GM12872 (cell line): ENCODE results near the gene MAP2K1.

Experiments
- CTCF ChIP-seq: IDR thresholded peaks from 3 replicates; pipeline ENCODE4 v1.5.1; 2011; ENCODE audit warnings: low read depth, mild to moderate bottlenecking, low read length, moderate library complexity; ENCODE audit not compliant: insufficient read depth

Gene MAP2K1

GRCh38 chr15:66430627-66431255, 44.0 kb downstream of the MAP2K1 start:
- no peak for TF ChIP-seq CTCF

- no peak for TF ChIP-seq CTCF
Observed at GRCh38 chr15:66433726-66434125, 47.0 kb downstream of the MAP2K1 start.

- no peak for TF ChIP-seq CTCF
Observed at GRCh38 chr15:66440501-66440900, 53.8 kb downstream of the MAP2K1 start.

GRCh38 chr15:66452420-66452819, 65.7 kb downstream of the MAP2K1 start:
- no peak for TF ChIP-seq CTCF

- TF ChIP-seq CTCF, result no peak
Observed at GRCh38 chr15:66452971-66453580, 66.4 kb downstream of the MAP2K1 start.

GRCh38 chr15:66454143-66454542, 67.4 kb downstream of the MAP2K1 start:
- TF ChIP-seq CTCF, result no peak

GRCh38 chr15:66456211-66456610, 69.5 kb downstream of the MAP2K1 start:
- TF ChIP-seq CTCF, result no peak
